GM21423 (cell line): ENCODE results near the gene DLG1.
"Not testable (repeated sequence)": the region's sequence is repeated elsewhere in the genome, so short reads cannot be mapped to it uniquely, and the experiment has no call there.

Experiments used
- ATAC-seq: cut with Tn5 transposase; IDR thresholded peaks from one replicate; pipeline ENCODE4 v1.9.1; 2021; ENCODE audit warnings: mild to moderate bottlenecking, moderate library complexity; ENCODE audit not compliant: unreplicated experiment

DLG1 gene

DNA sequence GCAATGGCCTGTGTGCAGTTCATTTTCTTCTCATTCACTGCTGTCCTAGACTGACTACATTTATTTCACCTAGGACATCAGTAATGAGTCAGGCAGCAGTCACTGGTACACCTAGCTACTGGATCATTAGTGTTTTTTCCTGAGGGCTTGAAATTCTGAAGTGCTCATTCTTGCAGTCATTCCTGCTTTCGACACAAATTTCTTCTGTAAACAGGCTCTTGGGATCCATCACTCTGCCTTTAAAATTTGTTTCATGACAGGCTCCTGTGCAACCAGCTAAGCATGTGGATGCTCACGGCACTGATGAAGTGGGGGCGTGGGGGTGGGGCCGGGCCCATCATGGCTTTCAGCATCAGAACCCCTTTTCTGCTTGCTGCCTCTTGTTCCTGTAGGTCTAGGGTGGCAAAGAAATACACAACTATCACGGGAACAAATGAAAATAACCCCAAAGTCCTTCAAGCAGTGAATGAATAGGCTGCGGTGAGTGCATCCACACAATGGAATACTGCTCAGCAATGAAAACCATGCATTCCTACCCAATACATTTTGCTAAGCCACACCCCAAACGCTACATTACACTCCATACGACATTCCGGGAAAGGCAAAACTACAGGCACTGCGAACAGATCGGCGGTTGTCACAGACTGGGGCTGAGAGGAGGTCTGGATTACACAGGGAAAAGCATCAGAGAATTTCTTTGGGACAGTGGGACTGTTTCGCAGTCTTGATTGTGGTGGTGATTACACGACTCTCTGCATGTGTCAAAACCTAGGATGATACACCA lies 259.5 kb downstream of the DLG1 start:
- ATAC-seq, result no peak

DNA sequence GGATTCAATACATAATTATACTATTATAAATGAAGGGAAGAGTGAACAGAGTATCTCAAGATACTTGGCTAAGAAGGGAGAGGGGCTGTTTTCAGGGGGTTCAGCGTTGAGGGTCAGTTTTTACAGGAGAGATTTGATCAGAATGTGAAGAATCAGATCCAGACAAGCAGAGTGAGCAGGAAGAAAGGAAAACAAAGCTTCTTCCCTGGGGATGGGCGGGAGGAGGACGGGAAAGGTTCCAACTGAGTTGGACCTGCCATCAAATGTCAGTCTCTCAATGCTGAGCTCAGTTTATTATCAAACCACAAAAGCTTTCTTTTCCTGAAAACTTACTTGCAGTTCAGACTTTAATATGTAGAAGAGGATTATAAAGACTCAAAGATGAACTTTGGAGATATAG lies 262.8 kb downstream of the DLG1 start:
- no peak for ATAC-seq

DNA sequence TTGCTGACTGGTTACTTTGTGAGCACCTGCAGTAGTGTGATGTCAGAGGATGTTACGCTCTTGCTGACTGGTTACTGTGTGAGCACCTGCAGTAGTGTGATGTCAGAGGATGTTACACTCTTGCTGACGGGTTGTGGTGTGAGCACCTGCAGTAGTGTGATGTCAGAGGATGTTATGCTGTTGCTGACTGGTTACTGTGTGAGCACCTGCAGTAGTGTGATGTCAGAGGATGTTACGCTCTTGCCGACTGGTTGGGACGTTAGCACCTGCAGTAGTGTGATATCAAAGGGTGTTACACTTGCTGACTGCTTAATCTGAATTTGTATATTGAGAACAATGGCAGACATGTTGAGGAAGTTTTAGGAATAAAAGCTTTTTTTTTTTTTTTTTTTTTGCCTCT lies 263.6 kb downstream of the DLG1 start:
- not testable (repeated sequence) for ATAC-seq

DNA sequence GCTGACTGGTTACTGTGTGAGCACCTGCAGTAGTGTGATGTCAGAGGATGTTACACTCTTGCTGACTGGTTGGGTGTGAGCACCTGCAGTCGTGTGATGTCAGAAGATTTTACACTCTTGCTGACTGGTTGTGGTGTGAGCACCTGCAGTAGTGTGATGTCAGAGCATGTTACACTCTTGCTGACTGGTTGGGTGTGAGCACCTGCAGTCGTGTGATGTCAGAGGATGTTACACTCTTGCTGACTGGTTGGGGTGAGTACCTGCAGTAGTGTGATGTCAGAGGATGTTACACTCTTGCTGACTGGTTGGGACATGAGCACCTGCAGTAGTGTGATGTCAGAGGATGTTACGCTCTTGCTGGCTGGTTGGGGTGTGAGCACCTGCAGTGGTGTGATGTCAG lies 264.6 kb downstream of the DLG1 start:
- not testable (repeated sequence) for ATAC-seq

DNA sequence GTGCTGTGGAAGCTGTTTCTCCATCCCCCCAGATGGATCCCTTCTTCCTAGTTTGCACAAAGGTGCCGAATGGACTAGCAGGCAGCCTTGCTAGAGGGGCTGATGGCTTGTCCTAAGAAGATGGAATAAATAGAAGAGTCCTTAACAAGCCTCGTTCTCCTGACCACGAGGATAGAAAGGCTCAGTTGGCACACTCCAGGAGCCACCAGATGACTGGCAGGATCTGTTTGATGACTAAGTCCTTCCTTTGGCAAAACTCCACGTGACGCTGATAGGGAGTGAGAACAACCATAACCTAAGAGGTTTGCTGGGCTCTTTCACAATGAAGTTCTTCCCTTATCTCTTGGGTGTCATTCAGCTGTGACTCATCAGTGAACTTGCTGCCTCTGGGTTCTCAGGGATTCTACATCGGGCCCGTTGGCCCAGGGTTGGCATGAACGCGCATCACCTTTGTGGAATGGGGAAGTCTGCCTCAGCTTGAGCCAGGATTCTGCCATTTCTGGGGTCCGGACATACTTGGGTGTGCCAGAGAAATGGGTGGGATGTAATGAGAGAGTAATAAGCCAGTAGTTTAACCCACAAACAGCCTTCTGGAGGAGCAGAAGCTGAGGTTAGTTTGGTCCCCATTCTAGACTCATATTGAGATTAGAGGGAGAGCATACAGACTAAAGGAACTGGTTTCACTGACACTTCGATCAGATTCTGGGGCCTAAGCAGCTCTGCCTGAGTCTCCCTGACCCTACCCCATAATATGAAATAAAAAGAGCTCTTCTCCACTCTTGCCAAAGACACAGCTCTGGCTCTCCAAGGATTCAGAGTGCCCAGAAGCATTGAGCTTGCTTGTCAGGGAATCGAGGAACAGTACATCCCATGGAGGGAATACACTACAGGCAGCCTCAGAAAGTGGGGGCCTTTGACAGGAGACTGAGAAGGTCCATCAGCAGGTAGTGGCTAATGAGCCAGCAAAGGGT lies 266.8 kb downstream of the DLG1 start:
- ATAC-seq, result no peak

DNA sequence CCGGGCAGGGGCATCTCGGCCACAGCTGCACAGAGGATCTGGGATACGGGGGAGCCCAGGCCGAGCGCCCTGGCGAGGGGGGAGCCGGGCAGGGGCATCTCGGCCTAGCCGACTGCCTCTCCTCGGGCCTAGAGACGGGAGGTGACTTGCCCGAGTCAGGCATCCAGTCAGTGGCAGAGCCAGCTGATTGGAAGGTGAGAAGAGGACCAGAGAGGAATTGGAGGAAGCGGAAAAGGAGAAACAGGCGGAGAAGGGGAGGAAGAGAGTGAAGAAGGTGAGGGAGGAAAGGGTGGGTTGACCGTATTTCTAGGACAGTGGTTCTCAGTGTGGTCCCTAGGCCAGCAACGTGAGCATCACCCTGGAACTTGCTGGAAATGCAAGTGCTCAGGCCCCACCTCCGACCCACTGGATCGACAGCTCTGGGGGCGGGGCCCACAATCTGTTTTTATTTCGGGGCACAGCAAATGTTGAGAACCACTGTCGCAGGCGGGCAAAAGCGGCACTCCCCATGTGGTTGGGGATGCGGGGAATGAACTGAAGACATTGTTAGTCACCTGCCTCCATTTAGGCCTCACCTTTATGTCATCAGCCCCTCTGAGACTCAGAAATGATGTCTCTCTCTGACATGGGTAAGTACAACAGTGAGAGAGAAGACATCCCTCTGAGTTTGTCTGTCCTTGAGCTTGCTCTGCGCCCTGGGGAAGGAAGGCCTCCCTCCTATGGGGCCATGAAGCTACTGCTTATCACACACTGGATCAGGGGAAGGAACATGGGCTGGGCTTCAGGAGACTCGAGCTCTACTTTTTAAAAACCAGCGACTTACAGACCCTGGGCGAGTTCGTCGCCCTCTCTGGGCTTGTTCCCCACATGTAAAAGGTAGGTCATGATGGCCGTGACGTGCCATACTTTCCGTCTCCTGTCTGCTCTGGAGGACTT lies 267.8 kb downstream of the DLG1 start:
- no peak for ATAC-seq

DNA sequence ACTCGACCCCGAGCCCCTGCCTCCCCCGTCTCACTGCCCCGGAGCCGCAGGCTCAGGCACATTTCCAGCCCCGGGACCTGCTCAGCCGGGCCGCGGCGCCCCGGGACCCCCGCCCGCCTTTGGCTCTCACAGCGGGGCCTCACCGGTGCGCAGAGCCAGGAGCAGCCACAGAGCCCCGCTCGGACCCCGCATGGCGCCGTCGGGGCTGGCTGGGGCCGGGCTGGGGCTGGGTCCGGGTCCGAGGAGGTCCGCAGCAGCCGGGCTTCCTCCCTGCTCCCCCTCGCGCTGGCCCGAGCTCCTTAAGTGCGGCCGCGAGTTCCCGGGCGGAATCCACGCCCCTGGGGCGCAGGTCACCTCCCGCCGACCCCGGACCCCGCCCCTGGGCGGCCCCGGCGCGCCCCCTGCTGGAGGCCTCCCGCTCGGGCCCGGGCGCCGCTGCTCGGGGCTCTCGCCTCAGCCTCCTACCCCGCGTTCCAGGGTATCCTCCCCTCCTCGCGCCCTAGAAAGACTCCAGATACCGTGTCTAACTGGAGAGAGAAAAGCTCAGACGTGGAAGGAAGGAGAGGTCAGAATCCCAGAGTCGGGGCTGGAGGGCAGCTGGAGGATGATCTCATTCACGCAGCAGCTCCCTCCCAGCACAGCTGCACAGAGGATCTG lies 268.8 kb downstream of the DLG1 start, which contains the start of gene MELTF:
MELTF (minus strand) TSS at position 307 of the 657 bp plus-strand sequence; CDS start at position 192, 115 bp downstream.
- peak; percentile 72 for ATAC-seq

DNA sequence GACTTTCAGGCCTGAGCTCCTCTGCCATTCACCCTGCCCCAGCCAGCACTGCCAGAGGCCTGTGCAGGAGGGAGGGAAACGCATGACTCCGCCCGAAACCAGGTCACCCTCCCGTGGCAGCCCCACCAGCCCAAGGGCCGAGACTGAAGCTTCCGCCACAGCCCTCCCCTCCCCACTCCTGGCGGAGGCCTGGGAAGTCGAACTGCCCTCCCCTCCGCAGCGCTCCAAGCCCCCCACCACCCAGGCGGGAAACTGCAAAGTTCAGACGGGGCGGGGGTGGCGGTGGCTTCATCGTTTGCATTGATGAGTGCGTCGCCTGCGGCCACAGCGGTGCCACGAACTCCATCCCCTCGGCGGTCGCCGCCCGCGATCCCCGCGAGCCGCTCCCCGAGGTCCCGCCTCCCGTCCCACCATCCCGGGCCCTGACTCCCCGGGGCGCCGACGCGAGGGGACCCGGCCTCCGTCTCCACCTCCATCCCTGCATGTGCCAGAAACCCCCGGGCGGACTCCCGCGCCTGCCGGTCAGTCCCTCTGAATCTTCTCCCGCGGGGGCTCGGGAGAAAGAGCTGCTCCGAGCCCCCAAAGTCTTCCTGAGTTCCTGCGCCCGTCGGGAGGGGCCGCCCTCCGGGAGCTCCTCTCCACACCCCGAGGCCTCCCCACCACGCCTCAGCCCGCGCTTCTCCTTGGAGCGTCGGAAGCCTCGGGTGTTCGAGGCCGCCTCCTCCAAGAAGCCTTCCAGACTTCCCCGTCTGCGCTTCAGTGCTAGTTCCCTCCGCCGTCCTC lies 269.5 kb downstream of the DLG1 start:
- peak; percentile 27 for ATAC-seq

DNA sequence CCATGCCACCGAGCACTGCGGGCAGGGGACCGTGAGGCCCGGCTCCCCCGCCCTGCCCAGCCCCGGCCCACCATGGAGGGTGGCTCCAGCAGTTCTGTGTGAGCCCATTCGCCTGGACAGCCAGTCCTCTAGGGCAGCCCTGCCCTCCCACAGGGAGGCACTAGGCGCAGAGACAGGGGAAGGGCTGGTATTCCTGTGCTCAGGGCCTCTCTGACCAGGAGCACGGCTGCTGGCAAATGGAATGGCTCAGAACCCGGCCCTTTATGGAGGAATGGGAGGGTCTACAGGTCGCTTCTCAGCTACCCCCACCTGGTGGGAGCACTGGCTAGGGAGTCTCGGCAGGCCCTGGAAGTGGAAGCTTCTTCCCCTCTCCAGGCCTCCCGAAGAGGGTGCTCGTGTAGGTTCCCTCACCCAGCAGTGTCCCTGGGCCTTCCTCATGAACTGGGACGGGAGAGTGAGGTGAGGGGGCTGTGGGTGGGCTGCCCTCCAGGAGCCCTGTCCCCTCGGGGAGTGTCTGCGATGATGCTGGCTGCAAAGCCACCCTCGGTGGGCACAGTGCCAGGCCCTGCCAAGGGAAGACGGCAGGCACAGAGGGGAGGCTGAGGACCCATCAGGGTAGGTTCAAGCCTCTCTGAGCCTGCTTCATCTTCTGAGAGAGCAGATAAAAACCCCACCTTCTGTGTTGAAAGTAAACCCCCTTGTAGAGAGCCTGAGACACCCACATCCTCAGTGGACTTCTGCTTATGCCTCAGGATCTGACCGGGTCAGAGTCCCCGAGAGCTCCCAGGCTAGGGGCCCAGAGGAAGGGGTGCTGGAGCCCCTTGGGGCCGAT lies 270.3 kb downstream of the DLG1 start:
- ATAC-seq, result no peak

DNA sequence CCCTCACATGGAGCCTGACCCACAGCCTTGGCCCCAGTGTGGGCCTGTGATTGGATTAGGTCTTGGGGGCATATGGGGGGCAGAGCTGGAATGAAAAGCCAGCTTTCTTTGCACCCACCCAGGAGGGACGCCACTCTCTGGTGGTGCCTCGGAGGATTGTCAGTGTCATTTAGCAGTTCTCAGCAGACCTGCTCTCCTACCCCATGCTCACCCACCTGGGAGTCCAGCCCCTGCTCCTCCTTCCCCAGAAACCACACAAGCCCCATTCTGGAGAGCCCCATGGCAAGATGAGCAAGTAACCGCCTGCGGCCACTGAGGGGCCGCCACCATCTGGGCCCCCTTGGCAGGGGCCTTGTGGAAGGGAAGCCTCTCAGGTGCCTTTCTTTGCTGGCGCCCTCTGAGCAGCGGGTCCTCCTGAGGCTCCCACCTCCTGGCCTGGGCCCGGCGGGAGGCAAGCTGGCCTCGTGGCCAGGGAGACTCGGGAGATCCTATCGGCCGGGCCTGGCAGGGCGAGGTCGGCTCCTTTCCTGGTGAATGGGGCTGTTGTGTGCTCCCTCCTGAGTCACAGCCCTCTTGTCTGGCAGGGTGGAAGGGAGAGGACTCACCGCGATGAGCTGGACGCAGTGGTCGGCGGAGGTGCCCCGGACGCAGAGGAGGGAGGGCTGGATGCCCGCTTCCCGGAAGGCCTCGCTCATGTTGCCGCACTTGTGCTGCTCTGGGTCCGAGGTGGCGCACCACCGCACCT lies 271.1 kb downstream of the DLG1 start:
- no peak for ATAC-seq

DNA sequence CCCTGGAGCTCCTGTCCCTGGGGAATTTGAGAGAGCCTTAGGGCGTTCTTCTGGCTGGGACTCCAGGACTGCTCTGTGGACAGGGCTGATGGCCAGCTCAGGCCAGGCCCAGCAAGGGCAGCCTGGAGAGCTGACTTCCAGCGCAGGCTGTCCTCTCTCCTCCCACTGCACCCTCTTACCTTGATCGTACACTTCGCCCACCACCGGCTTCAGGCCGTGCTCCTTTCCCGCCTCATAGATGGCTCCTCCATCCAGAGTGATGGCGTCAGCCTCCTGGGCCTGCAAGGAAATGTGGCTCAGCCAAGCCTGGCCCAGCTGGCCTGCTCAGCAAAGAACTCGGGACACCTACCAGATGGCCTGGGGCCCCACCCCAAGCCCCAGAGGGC lies 271.9 kb downstream of the DLG1 start:
- ATAC-seq, result no peak

DNA sequence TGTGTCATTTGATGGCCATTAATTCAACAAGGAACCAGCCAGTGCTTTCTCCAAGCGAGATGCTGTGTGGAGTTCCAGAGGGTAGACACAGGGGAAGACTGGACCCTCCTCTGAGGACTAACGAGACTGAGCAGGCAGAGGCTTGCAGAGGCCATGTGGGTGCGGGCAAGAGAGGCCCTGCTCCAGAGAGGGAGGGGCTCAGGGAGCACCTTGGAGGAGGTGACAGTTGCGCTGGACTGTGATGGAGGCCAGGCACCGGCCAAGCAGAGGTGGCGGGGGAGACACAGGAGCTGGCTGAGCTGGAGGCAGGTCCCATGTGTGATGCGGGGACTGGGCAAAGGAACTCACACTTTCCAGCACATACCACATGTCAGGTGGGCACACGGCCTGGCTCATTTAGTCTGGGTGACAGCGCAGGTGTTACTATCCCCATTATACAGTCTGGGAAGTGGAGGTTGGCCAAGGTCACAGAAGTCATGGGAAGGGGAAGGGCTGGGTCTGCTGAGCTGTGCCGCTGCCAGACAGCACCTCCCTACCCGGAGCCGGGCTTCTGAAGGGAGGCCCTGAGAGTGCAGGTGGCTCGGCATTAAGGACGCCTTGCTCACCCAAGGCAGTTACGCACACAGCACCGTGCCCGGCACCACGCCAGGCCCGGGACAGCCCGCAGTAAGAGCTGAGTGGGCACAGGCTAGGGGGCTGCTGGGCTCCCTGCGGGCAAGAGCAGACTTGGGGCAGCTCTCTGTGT lies 272.5 kb downstream of the DLG1 start:
- ATAC-seq, result no peak

DNA sequence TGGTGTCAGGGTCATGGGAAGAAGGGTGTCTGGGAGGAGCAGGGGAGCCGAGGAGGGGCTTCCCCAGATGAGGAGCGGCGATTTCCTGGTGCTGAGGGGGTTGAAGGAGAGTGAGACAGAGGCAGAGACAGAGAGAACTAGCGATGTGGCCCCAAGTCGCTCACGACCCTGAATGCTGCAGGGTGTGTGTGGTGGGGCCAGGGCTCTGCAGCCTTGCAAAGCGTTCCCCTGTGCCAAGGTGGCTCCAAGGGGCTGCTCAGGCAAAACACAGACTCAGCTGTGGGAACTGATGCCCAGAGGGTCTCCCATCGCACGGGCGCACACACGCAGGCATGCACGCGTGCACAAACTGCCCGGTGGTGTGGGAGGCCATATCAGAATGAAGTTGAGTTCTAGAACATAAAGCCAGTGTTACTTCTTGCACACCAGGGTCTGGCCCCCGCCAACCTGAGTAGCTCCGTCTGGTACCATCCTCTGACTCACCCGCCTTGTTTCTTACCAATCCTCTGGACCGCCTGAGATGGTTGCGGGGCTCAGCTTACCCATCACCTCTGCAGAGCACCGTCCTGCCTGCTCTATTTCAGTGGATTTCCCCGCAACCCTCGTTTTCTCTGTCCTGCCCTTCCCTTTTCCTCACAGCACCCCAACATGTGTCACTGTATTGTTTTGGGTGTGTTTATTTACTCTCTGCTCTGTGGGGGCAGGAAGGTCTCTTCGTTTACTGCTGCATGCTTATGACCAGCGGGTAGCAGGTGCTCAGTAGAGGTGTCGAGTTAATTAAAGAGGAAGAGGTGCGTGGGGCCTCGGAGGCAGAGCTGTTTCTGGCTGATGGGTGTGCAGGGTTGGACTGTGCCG lies 273.3 kb downstream of the DLG1 start:
- no peak for ATAC-seq

DNA sequence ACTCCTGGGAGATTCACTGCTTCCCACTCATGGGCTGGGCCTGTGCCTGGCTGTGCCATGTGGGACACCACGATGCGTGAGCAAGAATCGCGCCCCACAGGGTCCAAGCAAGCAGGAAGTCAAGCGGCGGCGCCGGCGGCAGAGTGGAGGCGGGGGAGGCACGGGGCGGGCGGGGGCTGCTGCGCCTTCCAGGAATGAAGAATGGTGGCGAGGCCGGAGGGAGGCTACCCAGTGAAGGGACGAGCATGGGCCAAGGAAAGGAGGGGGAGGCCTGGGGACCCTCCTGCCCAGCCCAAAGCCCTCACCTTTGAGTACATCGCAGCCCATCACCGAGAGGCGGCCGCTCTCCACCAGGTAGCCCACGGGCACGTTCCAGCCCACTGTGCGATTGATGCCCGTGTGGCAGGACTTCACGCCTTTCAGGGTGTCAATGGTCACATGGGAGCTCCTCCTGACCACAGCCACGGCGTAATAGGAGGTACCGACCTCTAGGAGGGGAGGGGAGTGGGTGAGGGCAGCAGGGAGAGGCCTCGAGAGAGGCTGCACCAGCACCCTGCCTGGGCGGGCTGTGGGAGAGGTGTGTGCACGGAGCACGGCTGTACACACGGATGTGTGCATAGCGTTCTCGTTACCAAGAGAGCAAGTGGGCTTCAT lies 274.3 kb downstream of the DLG1 start:
- ATAC-seq, result no peak

DNA sequence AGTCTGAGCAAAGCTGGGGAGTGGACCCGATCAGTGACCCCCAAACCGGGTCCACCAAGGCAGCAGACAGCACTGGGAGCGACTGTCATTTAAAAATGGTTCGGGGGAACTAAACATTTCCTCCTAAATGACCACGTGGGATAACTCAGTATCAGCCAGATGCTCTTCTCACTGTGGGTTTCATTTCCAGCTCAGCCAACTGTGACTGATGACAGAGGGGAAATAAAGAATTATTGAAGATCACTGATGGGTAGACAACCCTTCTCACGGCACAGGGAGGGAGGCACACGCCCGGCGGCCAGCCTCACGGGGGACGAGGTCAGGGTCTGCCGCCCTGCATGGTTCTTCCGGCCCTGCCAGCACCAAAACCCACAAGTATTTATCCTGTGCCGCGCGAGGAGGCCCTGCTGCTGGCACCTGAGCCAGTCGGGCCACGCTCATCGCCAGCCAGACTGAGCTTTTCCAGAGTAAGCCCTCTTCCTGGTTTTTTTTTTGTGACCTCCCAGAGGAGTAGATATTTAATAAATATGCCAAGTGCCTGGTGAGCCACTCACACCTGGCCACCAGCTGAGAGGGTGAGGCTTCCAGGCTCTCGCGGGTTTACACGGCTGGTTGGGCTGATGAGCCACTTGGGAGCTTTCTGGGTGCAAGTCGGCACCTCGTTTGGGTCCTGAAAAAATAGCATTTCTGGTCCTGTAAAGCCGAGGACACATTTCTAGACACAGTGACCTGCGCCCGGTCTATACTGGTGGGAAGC lies 275.0 kb downstream of the DLG1 start:
- peak; percentile 53 for ATAC-seq
